CD4-positive, alpha-beta T cell treated with Interleukin-2 at 100 ng/mL for 4 hours (primary cell): ENCODE data around the gene PLPP1.

Experiments used
- DNase-seq: peaks from one replicate; pipeline ENCODE4 v3.0.0-alpha.2; 2020; ENCODE audit warnings: low spot score

The PLPP1 gene

GRCh38 chr5:55534436-55535198 is at the start of gene PLPP1:
TSS of gene PLPP1 (minus strand) at chr5:55534964. CDS start at chr5:55534629, 335 bp downstream.
- DNase-seq: peak; percentile 83

DNA sequence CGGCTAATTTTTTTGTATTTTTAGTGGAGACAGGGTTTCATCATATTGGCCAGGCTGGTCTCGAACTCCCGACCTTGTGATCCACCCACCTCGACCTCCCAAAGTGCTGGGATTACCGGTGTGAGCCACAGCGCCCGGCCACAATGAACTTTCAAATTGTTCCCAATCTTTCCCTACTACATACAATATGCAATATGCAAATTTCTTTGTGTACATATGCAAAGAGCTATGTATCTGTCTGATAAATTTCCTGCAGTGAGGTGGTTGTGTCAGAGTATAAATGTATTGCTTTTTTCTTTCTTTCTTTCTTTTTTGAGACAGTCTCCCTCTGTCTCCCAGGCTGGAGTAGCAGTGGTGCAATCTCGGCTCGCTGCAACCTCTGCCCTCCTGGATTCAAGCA is 48.8 kb upstream of the PLPP1 start:
- DNase-seq: no peak

DNA sequence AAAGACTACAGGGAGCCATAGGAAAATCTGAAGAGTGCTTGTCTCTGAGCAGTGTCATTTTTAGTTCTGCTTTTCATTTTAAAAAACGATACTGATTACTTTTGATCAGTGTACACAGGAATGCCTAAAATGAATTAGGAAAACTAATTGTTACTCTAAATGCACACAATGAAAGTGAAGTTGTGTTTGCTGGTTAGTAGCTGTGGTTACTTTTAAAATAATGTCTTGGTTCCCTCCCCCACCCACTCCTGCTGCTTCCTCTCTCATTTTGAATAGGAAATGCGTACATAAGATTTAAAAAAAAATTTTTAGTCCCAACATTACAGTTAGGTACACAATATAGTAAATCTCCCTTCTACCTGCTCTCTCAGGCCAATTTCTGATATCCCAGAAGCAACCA is 47.5 kb upstream of the PLPP1 start:
- no peak for DNase-seq

DNA sequence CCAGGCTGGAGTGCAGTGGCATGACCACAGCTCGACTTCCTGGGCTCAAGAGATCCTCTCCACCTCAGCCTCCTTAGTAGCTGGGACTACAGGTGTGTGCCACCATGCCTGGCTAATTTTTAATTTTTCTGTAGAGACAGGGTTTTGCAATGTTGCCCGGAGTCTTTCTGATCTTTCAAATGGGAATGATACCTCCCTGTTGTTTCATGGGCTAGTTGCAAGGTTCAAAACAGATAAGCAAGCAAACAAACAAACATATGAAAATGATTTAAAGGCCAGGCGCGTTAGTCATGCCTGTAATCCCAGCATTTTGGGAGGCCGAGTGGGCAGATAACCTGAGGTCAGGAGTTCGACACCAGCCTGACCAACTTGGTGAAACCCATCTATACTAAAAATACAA is 45.3 kb upstream of the PLPP1 start:
- DNase-seq: no peak

DNA sequence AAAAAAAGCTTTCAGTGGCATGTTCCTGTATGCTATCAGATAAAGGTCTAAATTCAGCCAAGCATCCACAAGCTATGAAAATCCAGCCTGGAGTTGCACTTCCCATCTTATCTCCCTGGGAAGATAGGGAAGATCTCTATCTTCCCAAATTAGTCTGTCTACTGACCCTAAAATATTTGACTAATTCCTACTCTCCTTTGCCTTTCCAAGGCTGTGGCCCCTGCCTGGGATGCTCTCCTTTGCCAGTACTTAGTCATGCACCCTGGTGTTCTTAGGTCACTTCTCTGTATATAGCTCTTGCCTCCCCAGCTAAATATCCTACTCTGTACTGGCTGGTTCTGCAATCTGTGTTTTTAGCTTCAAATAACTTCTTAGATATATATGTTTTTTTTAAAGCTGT is 44.0 kb upstream of the PLPP1 start:
- DNase-seq: no peak

DNA sequence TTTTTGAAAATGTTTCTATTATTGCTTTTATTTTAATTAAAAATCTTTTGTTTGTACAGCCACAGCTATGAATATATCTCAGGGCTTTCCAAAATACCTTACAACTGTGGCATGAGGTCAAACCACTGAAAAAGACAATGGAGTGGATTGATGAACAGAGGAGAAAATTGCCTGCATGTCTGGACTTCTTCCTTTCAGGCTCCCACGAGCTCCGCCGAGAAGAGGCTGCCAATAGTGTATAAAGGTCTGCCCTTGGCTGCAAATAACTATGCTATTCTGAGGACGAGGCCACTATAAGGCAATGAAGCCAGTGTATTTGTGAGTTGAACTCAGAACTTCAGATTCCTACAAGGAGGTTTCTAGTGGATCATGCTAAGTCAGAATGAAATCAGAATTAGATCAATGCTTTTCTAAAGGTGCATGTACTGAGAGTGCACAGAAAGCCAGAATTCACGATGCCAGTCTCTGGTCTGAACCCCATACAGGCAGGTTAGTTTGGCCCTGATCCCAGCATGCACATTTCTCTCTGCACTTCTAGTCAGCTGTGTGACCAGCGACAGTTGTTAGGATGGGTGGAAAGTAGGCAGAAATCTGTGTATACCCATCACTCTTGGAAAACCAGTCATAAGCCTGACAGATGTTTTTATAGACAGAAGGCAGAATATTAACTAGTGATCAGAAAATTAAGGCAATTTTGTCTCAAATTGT is 42.7 kb upstream of the PLPP1 start:
- no peak for DNase-seq

DNA sequence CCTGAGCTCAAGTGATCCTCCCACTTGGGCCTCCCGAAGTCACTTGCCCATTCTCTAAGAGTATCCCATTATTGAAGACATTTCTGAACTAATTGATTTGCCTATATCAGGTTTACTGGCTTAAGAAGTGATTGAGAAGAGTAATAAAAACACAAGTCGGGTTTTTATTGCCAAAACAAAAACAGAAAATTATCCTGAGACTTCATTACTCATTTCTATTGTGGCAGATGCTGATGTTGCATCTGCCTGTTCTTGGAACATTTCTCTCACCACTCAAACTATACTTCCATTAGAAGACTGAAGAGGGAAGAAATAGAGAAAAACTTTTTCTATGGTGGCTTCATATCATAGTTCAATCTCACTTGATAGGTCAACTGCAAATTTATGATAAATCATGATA is 41.9 kb upstream of the PLPP1 start:
- DNase-seq: no peak

DNA sequence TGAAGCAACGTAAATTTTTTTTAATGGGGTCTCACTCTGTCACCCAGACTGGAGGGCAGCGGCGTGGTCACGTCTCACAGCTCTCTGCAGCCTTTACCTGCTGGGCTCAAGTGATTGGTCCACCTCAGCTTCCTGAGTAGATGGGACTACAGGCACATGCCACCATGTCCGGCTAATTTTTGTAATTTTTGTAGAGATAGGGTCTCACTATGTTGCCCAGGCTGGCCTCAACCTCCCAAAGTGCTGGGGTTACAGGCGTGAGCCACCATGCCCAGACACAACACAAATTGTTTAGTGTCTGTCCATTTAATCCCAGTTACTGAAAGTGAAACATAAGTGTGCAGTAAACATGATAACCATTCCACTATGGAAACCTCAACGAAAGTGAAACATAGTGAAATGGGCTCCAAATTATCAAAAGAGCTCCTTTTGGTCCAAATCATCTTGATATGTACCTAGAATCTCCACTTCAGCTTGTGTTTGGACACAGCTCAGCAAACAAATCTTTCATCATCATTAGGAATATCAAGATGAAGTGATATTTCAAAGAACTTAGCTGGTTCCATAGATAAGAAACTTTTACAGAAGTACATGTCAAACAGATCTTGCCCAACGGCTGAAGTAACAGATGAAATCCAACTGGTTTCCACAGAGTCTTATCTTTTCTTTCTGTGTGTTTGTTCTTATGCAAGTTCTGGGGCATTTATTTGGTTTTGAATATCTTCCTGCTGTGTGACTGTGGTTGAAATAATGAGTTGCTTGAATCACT is 41.2 kb upstream of the PLPP1 start:
- DNase-seq: no peak

DNA sequence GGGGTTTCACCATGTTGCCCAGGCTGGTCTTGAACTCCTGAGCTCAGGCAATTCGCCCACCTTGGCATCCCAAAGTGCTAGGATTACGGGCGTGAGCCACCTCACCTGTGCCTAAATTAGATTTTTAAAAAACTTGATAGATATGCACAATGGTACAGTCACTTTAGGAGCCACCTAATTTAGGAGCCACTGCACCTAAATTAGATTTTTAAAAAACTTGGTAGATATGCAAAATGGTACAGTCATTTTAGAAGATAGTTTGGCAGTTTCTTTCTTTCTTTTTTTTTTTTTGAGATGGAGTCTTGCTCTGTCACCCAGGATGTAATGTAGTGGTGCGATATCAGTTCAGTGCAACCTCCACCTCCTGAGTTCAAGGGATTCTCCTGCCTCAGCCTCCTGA is 37.8 kb upstream of the PLPP1 start:
- DNase-seq: no peak

DNA sequence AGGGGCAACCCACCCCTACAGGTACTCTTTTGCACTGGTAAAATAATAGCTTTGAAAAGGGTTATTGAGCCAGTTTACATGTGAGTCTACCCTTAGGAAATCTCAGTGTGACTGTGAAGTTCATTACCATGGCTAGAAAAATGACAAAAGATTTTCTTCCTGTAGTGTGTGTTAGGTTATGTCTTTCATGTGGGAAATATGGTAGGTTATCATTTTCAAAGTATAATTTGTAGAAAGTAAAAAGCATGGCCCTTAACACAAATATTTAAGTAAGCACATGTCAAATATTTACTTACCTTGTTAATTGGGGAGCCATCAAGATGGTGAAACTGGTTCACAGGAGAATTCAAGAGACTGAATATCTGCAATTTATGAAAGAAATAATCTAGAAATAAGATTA is 37.3 kb upstream of the PLPP1 start:
- DNase-seq: no peak

GRCh38 chr5:55570570-55570969 is 35.8 kb upstream of the PLPP1 start:
- DNase-seq: no peak

DNA sequence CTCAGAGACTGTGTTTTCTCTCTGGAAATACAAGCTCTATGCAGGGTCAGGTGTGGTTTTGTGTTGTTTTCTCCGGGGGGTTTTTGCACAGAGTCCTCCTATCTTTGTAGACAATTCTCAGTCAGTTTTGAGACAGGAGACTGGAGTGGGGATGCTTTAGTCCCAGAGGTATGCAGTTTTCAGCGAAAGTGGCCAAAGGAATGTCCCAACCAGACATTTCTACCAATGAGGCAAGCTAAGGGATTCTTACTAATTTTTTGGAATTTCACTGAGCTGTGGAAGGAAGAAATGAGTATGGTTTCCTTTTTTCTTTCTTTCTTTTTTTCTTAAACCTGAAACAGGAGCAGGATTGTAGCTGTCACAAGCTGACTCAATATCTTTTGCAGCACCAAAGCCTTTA is 35.3 kb upstream of the PLPP1 start:
- no peak for DNase-seq

DNA sequence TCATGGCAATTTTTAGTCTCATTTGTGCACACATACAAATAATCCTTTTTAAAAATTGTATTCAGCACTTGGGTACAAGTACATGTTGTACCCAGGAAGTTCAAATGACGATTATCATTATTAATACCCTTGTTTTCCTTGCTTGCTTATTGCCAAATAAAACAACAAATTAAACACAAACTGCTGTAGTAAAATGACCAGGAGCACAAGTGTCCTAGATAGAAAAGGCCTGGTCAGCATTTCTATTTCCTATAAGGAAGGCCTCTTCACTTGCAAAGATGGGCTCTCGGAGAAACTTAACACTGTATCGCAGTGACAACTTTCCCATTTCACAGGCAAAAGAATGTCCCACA is 34.7 kb upstream of the PLPP1 start:
- DNase-seq: no peak

GRCh38 chr5:55568654-55569512 is 34.1 kb upstream of the PLPP1 start:
- DNase-seq: no peak

- DNase-seq: no peak
Observed at GRCh38 chr5:55564721-55565120, 30.0 kb upstream of the PLPP1 start.

DNA sequence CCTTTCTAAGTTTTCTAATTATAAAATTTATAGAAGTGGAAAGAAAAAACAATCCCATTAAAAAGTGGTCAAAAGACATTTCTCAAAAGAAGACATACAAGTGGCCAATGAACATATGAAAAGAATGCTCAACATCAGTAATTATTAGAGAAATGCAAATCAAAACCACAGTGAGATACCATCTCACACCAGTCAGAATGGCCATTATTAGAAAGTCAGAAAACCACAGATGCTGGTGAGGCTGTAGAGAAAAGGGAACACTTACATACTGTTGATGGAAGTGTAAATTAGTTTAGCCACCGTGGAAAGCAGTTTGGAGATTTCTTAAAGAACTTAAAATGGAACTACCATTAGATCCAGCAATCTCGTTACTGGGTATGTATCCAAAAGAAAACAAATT is 23.7 kb upstream of the PLPP1 start:
- no peak for DNase-seq

- no peak for DNase-seq
Observed at GRCh38 chr5:55557123-55557522, 22.4 kb upstream of the PLPP1 start.

DNA sequence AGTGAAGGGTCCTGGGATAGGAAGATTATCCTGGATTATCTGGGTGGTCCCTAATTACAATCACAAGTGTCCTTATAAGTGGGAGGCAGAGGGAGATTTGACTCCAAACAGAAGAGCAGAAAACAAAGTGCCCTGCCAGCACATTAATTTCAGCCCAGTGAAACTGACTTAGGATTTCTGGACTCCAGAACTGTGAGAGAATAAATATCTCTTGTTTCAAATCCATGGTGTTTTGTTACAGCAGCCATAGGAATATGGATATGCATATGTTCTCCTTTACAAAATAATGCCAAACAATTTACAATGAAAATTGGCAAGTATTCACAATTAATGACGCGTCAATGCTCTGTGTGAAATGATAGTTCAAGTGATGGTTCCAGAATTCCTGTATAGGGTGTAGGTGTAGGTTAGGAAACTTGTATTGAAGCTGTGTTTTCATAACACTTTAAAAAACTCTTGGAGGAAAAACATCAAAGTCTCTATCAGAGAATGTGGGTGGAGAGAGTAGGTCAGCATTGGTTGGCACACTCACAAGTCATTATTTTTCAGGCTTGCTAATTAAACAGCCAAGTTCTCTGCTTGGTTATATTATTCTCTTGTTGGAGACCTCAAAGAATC is 19.9 kb upstream of the PLPP1 start:
- DNase-seq: no peak

DNA sequence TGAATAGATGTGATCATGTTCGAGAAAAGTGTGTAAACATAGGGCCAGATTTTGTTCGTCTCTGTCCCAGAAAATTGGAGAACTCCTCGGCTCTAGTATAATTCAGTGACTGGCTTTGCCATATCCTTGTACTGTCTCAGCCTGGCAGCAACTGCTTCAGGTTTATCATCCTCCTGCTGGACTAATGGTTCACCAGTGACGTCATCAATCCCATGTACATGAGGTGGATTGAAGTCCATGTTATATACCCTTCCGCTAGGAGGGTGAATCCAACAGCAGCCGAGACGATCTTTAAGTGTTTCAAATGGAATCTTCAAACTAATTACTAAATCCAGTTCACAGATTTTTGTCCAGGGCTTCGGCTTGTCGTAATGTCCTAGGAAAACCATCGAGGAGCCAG is 17.1 kb upstream of the PLPP1 start:
- no peak for DNase-seq

- DNase-seq: no peak
Observed at GRCh38 chr5:55551358-55551757, 16.6 kb upstream of the PLPP1 start.

DNA sequence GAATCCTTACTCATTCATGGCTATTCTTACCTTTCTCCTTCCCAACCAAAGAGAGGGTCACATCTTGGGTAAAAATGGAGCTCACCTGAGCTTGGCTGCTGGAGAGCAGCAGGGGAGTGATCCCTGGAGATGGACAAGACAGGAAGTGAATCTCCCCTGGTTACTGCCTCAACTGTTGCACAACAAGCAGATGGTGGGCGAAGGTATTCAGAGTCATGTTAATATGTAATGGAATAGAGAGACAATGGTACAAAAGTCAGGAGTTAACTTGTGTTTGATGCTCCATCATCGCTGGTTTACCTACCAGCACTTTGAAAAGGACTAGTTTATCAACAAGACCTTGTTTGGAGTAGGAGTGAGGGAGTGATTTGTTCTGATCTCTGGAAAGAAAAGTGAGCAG is 13.0 kb upstream of the PLPP1 start:
- no peak for DNase-seq

DNA sequence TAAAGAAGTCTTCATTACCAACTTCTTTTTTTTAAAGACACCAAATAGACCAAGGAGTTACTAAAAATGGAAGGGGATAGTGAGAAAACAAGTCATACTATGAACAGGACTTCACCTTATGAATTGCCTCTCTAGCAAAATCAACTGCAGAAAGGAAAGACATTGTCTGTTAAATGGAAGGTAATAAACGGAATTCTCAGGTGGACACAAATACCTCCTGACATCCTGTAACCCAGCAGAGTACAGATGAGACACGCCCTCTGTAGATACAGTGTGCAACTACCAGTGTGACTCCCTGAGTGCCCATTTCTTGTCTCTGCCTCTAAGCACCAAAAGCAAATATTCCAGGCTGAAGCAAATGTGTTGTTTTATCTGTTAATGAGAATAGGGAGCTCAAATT is 12.2 kb upstream of the PLPP1 start:
- no peak for DNase-seq
